ENCODE measurements around the gene GPR107.

Gene GPR107

GRCh38 chr9:130088051-130088450 lies 34.3 kb downstream of the GPR107 start:
- Histone ChIP-seq H3K4me1 (ENCODE audit: control insufficient read depth, low read depth, low read length) (no peaks in the 10 kb centered on the region), H3K27ac (ENCODE audit: low read depth, low read length) (no peak overlapping the region), H3K4me3 (ENCODE audit: low read length) (no peak overlapping the region), H3K4me2 (ENCODE audit: low read length) (no peak overlapping the region), H3K56ac (ENCODE audit: low read length) (no peak overlapping the region), H3K27me3 (ENCODE audit: insufficient read depth, low read length, poor library complexity) (no peaks in the 10 kb centered on the region), H4K5ac (ENCODE audit: low read length) (no peak overlapping the region), H2AK5ac (ENCODE audit: low read length) (no peak overlapping the region), H3K79me2 (ENCODE audit: control insufficient read depth, insufficient read depth, low read length) (no peaks in the 10 kb centered on the region), H3K23ac (ENCODE audit: low read length) (no peak overlapping the region), H4K8ac (ENCODE audit: low read depth, low read length) (no peak overlapping the region), H3K79me1 (ENCODE audit: low read length) (no peaks in the 10 kb centered on the region), H2BK120ac (ENCODE audit: low read depth, low read length) (no peak overlapping the region), H3K4ac (ENCODE audit: low read depth, low read length) (no peak overlapping the region), H2BK5ac (ENCODE audit: low read length) (no peak overlapping the region), H3K36me3 (ENCODE audit: control insufficient read depth, insufficient read depth, low read length) (peaks cover 2% of the 10 kb centered on the region), H3K9ac (ENCODE audit: low read length) (no peak overlapping the region), H3K18ac (ENCODE audit: low read length) (no peak overlapping the region), H2BK15ac (replicated peaks; ENCODE audit: low read depth) (no peak overlapping the region)
- WGBS (ENCODE audit: extremely low coverage, insufficient coverage, low lambda C conversion rate), result no CpG with 5 or more reads among the region's 6 CpGs
- no peak for DNase-seq

GRCh38 chr9:130089141-130089540 lies 35.4 kb downstream of the GPR107 start:
- Histone ChIP-seq H3K4me2 (ENCODE audit: low read length) (no peak overlapping the region), H3K18ac (ENCODE audit: low read length) (no peak overlapping the region), H2BK120ac (ENCODE audit: low read depth, low read length) (no peak overlapping the region), H3K9ac (ENCODE audit: low read length) (no peak overlapping the region), H4K5ac (ENCODE audit: low read length) (no peak overlapping the region), H3K56ac (ENCODE audit: low read length) (no peak overlapping the region), H3K79me2 (ENCODE audit: control insufficient read depth, insufficient read depth, low read length) (no peaks in the 10 kb centered on the region), H3K4me1 (ENCODE audit: control insufficient read depth, low read depth, low read length) (no peaks in the 10 kb centered on the region), H4K8ac (ENCODE audit: low read depth, low read length) (no peak overlapping the region), H2BK15ac (replicated peaks; ENCODE audit: low read depth) (no peak overlapping the region), H3K23ac (ENCODE audit: low read length) (no peak overlapping the region), H3K27me3 (ENCODE audit: insufficient read depth, low read length, poor library complexity) (no peaks in the 10 kb centered on the region), H2AK5ac (ENCODE audit: low read length) (no peak overlapping the region), H2BK5ac (ENCODE audit: low read length) (no peak overlapping the region), H3K79me1 (ENCODE audit: low read length) (no peaks in the 10 kb centered on the region), H3K27ac (ENCODE audit: low read depth, low read length) (no peak overlapping the region), H3K36me3 (ENCODE audit: control insufficient read depth, insufficient read depth, low read length) (peaks cover 2% of the 10 kb centered on the region), H3K4ac (ENCODE audit: low read depth, low read length) (no peak overlapping the region), H3K4me3 (ENCODE audit: low read length) (no peak overlapping the region)
- no peak for DNase-seq
- WGBS (ENCODE audit: extremely low coverage, insufficient coverage, low lambda C conversion rate), result no CpG with 5 or more reads among the region's 12 CpGs

GRCh38 chr9:130090915-130091314 lies 37.2 kb downstream of the GPR107 start:
- Histone ChIP-seq H3K23ac (ENCODE audit: low read length) (no peak overlapping the region), H3K27ac (ENCODE audit: low read depth, low read length) (no peak overlapping the region), H3K4me1 (ENCODE audit: control insufficient read depth, low read depth, low read length) (no peaks in the 10 kb centered on the region), H3K36me3 (ENCODE audit: control insufficient read depth, insufficient read depth, low read length) (peaks cover 2% of the 10 kb centered on the region), H3K56ac (ENCODE audit: low read length) (no peak overlapping the region), H2BK120ac (ENCODE audit: low read depth, low read length) (no peak overlapping the region), H2AK5ac (ENCODE audit: low read length) (no peak overlapping the region), H4K5ac (ENCODE audit: low read length) (no peak overlapping the region), H2BK15ac (replicated peaks; ENCODE audit: low read depth) (no peak overlapping the region), H3K18ac (ENCODE audit: low read length) (no peak overlapping the region), H3K4me2 (ENCODE audit: low read length) (no peak overlapping the region), H2BK5ac (ENCODE audit: low read length) (no peak overlapping the region), H3K79me2 (ENCODE audit: control insufficient read depth, insufficient read depth, low read length) (no peaks in the 10 kb centered on the region), H4K8ac (ENCODE audit: low read depth, low read length) (no peak overlapping the region), H3K4me3 (ENCODE audit: low read length) (no peak overlapping the region), H3K79me1 (ENCODE audit: low read length) (no peaks in the 10 kb centered on the region), H3K27me3 (ENCODE audit: insufficient read depth, low read length, poor library complexity) (no peaks in the 10 kb centered on the region), H3K4ac (ENCODE audit: low read depth, low read length) (no peak overlapping the region), H3K9ac (ENCODE audit: low read length) (no peak overlapping the region)
- no CpG with 5 or more reads among the region's 3 CpGs for WGBS (ENCODE audit: extremely low coverage, insufficient coverage, low lambda C conversion rate)
- no peak for DNase-seq

- H3K18ac ChIP-seq (ENCODE audit: low read length), result no peak overlapping the region
- no peak overlapping the region for H2BK5ac ChIP-seq (ENCODE audit: low read length)
- no peak overlapping the region for H3K23ac ChIP-seq (ENCODE audit: low read length)
- H3K27ac ChIP-seq (ENCODE audit: low read depth, low read length), result no peak overlapping the region
- peaks cover 2% of the 10 kb centered on the region for H3K36me3 ChIP-seq (ENCODE audit: control insufficient read depth, insufficient read depth, low read length)
- H3K4ac ChIP-seq (ENCODE audit: low read depth, low read length), result no peak overlapping the region
- H3K4me2 ChIP-seq (ENCODE audit: low read length), result no peak overlapping the region
- no peaks in the 10 kb centered on the region for H3K4me1 ChIP-seq (ENCODE audit: control insufficient read depth, low read depth, low read length)
- H2AK5ac ChIP-seq (ENCODE audit: low read length), result no peak overlapping the region
- no peak for DNase-seq
- no peaks in the 10 kb centered on the region for H3K79me2 ChIP-seq (ENCODE audit: control insufficient read depth, insufficient read depth, low read length)
- H3K56ac ChIP-seq (ENCODE audit: low read length), result no peak overlapping the region
- no peak overlapping the region for H2BK15ac ChIP-seq (replicated peaks; ENCODE audit: low read depth)
- H3K79me1 ChIP-seq (ENCODE audit: low read length), result no peaks in the 10 kb centered on the region
- H4K5ac ChIP-seq (ENCODE audit: low read length), result no peak overlapping the region
- H4K8ac ChIP-seq (ENCODE audit: low read depth, low read length), result no peak overlapping the region
- no peak overlapping the region for H3K4me3 ChIP-seq (ENCODE audit: low read length)
- no CpG with 5 or more reads among the region's 4 CpGs for WGBS (ENCODE audit: extremely low coverage, insufficient coverage, low lambda C conversion rate)
- H3K27me3 ChIP-seq (ENCODE audit: insufficient read depth, low read length, poor library complexity), result no peaks in the 10 kb centered on the region
- H2BK120ac ChIP-seq (ENCODE audit: low read depth, low read length), result no peak overlapping the region
- no peak overlapping the region for H3K9ac ChIP-seq (ENCODE audit: low read length)
Measured at GRCh38 chr9:130092910-130093309, 39.2 kb downstream of the GPR107 start.

GRCh38 chr9:130095872-130096271 lies 42.2 kb downstream of the GPR107 start:
- Histone ChIP-seq H3K27me3 (ENCODE audit: insufficient read depth, low read length, poor library complexity) (no peaks in the 10 kb centered on the region), H2BK15ac (replicated peaks; ENCODE audit: low read depth) (no peak overlapping the region), H3K79me2 (ENCODE audit: control insufficient read depth, insufficient read depth, low read length) (no peaks in the 10 kb centered on the region), H3K4me3 (ENCODE audit: low read length) (no peak overlapping the region), H3K36me3 (ENCODE audit: control insufficient read depth, insufficient read depth, low read length) (peaks cover 5% of the 10 kb centered on the region), H4K8ac (ENCODE audit: low read depth, low read length) (no peak overlapping the region), H2BK120ac (ENCODE audit: low read depth, low read length) (no peak overlapping the region), H3K4ac (ENCODE audit: low read depth, low read length) (no peak overlapping the region), H4K5ac (ENCODE audit: low read length) (no peak overlapping the region), H3K79me1 (ENCODE audit: low read length) (no peaks in the 10 kb centered on the region), H2AK5ac (ENCODE audit: low read length) (no peak overlapping the region), H3K4me1 (ENCODE audit: control insufficient read depth, low read depth, low read length) (no peaks in the 10 kb centered on the region), H3K4me2 (ENCODE audit: low read length) (no peak overlapping the region), H3K18ac (ENCODE audit: low read length) (no peak overlapping the region), H3K9ac (ENCODE audit: low read length) (no peak overlapping the region), H3K56ac (ENCODE audit: low read length) (no peak overlapping the region), H3K23ac (ENCODE audit: low read length) (no peak overlapping the region), H3K27ac (ENCODE audit: low read depth, low read length) (no peak overlapping the region), H2BK5ac (ENCODE audit: low read length) (no peak overlapping the region)
- WGBS (ENCODE audit: extremely low coverage, insufficient coverage, low lambda C conversion rate), result no CpG with 5 or more reads among the region's 7 CpGs
- DNase-seq, result no peak

GRCh38 chr9:130100681-130101080 lies 47.0 kb downstream of the GPR107 start:
- peaks cover 5% of the 10 kb centered on the region for H3K36me3 ChIP-seq (ENCODE audit: control insufficient read depth, insufficient read depth, low read length)

More at GRCh38 chr9:130100681-130101080, 47.0 kb downstream of the GPR107 start:
- Histone ChIP-seq H3K4me1 (ENCODE audit: control insufficient read depth, low read depth, low read length) (no peaks in the 10 kb centered on the region), H2BK120ac (ENCODE audit: low read depth, low read length) (no peak overlapping the region), H3K56ac (ENCODE audit: low read length) (no peak overlapping the region), H2BK15ac (replicated peaks; ENCODE audit: low read depth) (no peak overlapping the region), H3K79me1 (ENCODE audit: low read length) (no peaks in the 10 kb centered on the region), H3K18ac (ENCODE audit: low read length) (no peak overlapping the region), H4K5ac (ENCODE audit: low read length) (no peak overlapping the region), H3K4ac (ENCODE audit: low read depth, low read length) (no peak overlapping the region), H2AK5ac (ENCODE audit: low read length) (no peak overlapping the region), H3K23ac (ENCODE audit: low read length) (no peak overlapping the region), H2BK5ac (ENCODE audit: low read length) (no peak overlapping the region), H3K79me2 (ENCODE audit: control insufficient read depth, insufficient read depth, low read length) (no peaks in the 10 kb centered on the region), H3K4me3 (ENCODE audit: low read length) (no peak overlapping the region), H3K27me3 (ENCODE audit: insufficient read depth, low read length, poor library complexity) (no peaks in the 10 kb centered on the region), H3K9ac (ENCODE audit: low read length) (no peak overlapping the region), H3K4me2 (ENCODE audit: low read length) (no peak overlapping the region), H3K27ac (ENCODE audit: low read depth, low read length) (no peak overlapping the region), H4K8ac (ENCODE audit: low read depth, low read length) (no peak overlapping the region)
- no CpG with 5 or more reads among the region's 3 CpGs for WGBS (ENCODE audit: extremely low coverage, insufficient coverage, low lambda C conversion rate)
- no peak for DNase-seq

Measured in mesendoderm (in vitro differentiated cells).